Heart left ventricle (tissue), 13 donors: ENCODE results near the gene DHX35.

Experiments
- POLR2A ChIP-seq, 2 donors: fragments of 450-650 bp; IDR thresholded peaks; one replicate each; pipeline ENCODE4 v1.6.1; 2017; ENCODE audit warnings: antibody characterized with exemption in 2 of 2, mild to moderate bottlenecking in 2 of 2, moderate library complexity in 2 of 2
- TF ChIP-seq, protein P1 (sequence below), 12 donors: fragments of 200-600 bp; sonication (generic) in 4 of 12; IDR thresholded peaks; one replicate each; pipeline versions ENCODE4 v1.5.0 to v1.8.0; 2018 to 2022; ENCODE audit warnings: antibody characterized with exemption in 12 of 12, mild to moderate bottlenecking in 5 of 12
- donor health status: ischemic (EF 13 %, LVEDD 7.1; RV severe dilation, severe dysfunction).
- donor health status: DM: no; HTN: yes; CAD: no.
- donor health status: DM: no; HTN: no; CAD: no.
- donor health status: ischemic (EF 25% LVEDD 6.9; RV normal size, moderate dysfunction).
- donor health status: ischemic (EF 25% LVEDD 5.7; RV mildly dilated, moderate dysfunction).
- donor health status: ischemic (EF 35%, LVEDD 5.7; RV mildly dilated, moderate dysfunction).
- donor health status: nonischemic (EF 11% LVEDD 7.7; RV severe dilation, severe dysfunction).
- donor health status: DM: yes; HTN: yes; CAD: no.
- donor health status: PGD.
- donor health status: ischemic (EF 29% LVEDD 5.4; RV normal size, mild dysfunction).
- donor health status: nonischemic (EF 23%, LVEDD 6.1; RV moderate dilation, normal function).

DNA sequence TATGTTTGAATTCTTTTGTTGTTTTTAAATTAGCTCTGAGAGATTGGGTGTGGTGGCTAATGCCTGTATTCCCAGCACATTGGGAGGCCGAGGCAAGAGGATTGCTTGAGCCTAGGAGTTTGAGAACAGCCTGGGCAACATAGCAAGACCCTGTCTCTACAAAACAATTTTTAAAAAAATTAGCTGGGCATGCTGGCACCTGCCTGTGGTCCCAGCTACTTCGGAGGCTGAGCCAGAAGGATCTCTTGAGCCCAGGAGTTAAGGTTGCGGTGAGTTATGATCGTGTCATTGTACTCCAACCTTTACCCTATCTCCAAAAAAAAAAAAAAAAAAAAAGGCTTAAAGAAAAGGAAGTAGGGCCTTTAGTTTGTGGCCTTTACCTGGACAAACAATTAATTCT lies 22.9 kb downstream of the DHX35 start:
- no peak for TF ChIP-seq POLR2A (IDR thresholded peaks at IDR 0.05)
- TF ChIP-seq, protein P1, sequence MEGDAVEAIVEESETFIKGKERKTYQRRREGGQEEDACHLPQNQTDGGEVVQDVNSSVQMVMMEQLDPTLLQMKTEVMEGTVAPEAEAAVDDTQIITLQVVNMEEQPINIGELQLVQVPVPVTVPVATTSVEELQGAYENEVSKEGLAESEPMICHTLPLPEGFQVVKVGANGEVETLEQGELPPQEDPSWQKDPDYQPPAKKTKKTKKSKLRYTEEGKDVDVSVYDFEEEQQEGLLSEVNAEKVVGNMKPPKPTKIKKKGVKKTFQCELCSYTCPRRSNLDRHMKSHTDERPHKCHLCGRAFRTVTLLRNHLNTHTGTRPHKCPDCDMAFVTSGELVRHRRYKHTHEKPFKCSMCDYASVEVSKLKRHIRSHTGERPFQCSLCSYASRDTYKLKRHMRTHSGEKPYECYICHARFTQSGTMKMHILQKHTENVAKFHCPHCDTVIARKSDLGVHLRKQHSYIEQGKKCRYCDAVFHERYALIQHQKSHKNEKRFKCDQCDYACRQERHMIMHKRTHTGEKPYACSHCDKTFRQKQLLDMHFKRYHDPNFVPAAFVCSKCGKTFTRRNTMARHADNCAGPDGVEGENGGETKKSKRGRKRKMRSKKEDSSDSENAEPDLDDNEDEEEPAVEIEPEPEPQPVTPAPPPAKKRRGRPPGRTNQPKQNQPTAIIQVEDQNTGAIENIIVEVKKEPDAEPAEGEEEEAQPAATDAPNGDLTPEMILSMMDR (IDR thresholded peaks at IDR 0.05), result no peak
